Skeletal muscle tissue (tissue), 4 donors: ENCODE measurements around the gene KRTAP10-8. TPM values are rescaled to one million over a fixed set of nuclear protein-coding genes. Genes with fewer than 3 reads are reported as not detected.

ENCODE experiments used
- H3K27ac ChIP-seq: one replicate; pipeline ENCODE4 v1.7.0; 2013; ENCODE audit warnings: mild to moderate bottlenecking, low read depth, low read length, inconsistent platforms
- H3K27me3 ChIP-seq, 3 donors: one replicate each; pipeline ENCODE4 v1.7.0; 2013; ENCODE audit warnings: low read length in 3 of 3; ENCODE audit not compliant: control insufficient read depth in 3 of 3, insufficient read depth in 3 of 3
- H3K36me3 ChIP-seq, 3 donors: one replicate each; pipeline ENCODE4 v1.7.0; 2013; ENCODE audit warnings: low read length in 3 of 3; ENCODE audit not compliant: control insufficient read depth in 3 of 3, insufficient read depth in 3 of 3
- H3K4me1 ChIP-seq, 3 donors: one replicate each; pipeline ENCODE4 v1.7.0; 2013; ENCODE audit warnings: low read length in 3 of 3, mild to moderate bottlenecking in 3 of 3; ENCODE audit not compliant: control insufficient read depth in 3 of 3, insufficient read depth in 3 of 3
- H3K4me3 ChIP-seq, 3 donors: one replicate each; pipeline ENCODE4 v1.7.0; 2013; ENCODE audit warnings: low read length in 3 of 3
- H3K9ac ChIP-seq, 3 donors: one replicate each; pipeline ENCODE4 v1.7.0; 2013; ENCODE audit warnings: low read length in 3 of 3, mild to moderate bottlenecking in 3 of 3, moderate library complexity in 2 of 3, low read depth in 1 of 3
- H3K9me3 ChIP-seq, 3 donors: one replicate each; pipeline ENCODE4 v1.7.0; 2013; ENCODE audit warnings: low read length in 3 of 3; ENCODE audit not compliant: control insufficient read depth in 3 of 3
- total RNA-seq: library from RNA; depleted of rRNA; stranded (reverse); fragments of >200 nt; gene quantifications from one replicate; pipeline ENCODE4 v1.2.3, GENCODE V29; 2014
- donor health status: Osteomylitis.

KRTAP10-8 gene
- not detected for total RNA-seq

DNA sequence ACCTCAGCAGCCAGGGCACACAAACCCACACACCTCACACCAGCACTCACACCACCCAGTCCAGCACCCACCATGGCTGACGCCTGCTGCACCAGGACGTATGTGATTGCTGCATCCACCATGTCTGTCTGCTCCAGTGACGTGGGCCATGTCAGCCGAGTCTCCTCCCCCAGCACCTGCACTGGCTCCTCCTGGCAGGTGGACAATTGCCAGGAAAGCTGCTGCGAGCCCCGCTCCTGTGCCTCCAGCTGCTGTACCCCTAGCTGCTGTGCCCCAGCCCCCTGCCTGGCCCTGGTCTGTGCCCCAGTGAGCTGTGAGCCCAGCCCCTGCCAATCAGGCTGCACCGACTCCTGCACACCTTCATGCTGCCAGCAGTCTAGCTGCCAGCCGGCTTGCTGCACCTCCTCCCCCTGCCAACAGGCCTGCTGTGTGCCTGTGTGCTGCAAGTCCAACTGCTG is at the start of gene KRTAP10-8:
Gene KRTAP10-8 (plus strand): TSS at position 51 of the 458 bp plus-strand sequence. CDS start 22 bp downstream, at position 73.
- Histone ChIP-seq H3K27me3 (peaks cover 34 to 46% (median 40%) of the 10 kb centered on the region in 3 donors), H3K27ac (no peak within 1 kb of the TSS), H3K4me3 (no peak within 1 kb of the TSS), H3K4me1 (no peaks in the 10 kb centered on the region), H3K9me3 (peaks cover 2 to 7% (median 7%) of the 10 kb centered on the region in 3 donors), H3K36me3 (no peaks in the 10 kb centered on the region), H3K9ac (no peak within 1 kb of the TSS)

DNA sequence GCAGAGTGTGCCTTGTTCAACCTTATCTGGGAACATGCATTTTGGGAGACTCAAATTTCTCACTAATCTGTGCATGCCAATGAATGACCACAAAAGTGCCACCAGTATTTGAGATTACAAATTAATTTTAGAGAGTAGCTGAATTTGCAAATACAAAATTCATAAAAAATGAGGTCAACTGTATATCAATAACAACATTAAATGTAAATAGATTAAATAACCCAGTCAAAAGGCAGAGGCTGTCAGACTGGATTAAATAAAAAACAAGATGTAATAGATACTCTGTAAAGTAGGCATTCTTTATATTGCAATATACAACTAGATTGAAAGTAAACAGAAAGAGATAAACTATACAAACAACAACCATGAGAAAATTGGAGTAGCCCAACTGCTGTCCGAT is 47.8 kb upstream of the KRTAP10-8 start:
- peaks cover 0 to 3% (median 2%) of the 10 kb centered on the region in 3 donors for H3K9me3 ChIP-seq
- no peak overlapping the region for H3K9ac ChIP-seq
- H3K4me3 ChIP-seq = no peak overlapping the region
- no peak overlapping the region for H3K27ac ChIP-seq
- no peaks in the 10 kb centered on the region for H3K4me1 ChIP-seq
- peaks cover 4 to 19% (median 17%) of the 10 kb centered on the region in 3 donors for H3K27me3 ChIP-seq
- no peaks in the 10 kb centered on the region for H3K36me3 ChIP-seq

GRCh38 chr21:44564886-44565598 is 46.8 kb upstream of the KRTAP10-8 start:
- H3K9ac ChIP-seq = no peak overlapping the region
- H3K27ac ChIP-seq = no peak overlapping the region
- peaks cover 10 to 23% (median 22%) of the 10 kb centered on the region in 3 donors for H3K27me3 ChIP-seq
- no peak overlapping the region for H3K4me3 ChIP-seq
- no peaks in the 10 kb centered on the region for H3K36me3 ChIP-seq
- peaks cover 0 to 2% (median 0%) of the 10 kb centered on the region in 3 donors for H3K9me3 ChIP-seq
- H3K4me1 ChIP-seq = no peaks in the 10 kb centered on the region

DNA sequence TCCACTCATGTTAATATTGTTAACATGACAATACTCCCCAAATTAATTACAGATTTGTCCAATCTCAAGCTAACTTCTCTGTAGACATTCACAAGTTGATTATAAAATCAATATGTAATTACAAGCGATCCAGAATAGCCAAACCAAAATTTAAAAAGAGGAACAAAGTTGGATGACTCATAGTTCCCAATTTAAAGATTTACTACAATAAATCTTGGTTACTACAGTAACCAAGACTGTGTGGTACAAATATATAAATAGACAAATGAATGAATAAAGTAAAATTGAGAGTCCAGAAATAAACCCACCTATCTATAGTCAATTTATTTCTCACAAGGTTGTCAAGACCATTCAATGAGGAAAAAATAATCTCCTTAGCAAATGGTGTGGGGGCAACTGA is 45.5 kb upstream of the KRTAP10-8 start:
- Histone ChIP-seq H3K9me3 (peaks cover 0 to 3% (median 2%) of the 10 kb centered on the region in 3 donors), H3K27me3 (peaks cover 14 to 31% (median 25%) of the 10 kb centered on the region in 3 donors), H3K4me1 (no peaks in the 10 kb centered on the region), H3K4me3 (no peak overlapping the region), H3K27ac (no peak overlapping the region), H3K36me3 (no peaks in the 10 kb centered on the region), H3K9ac (no peak overlapping the region)

GRCh38 chr21:44567481-44568171 is 44.3 kb upstream of the KRTAP10-8 start:
- H3K9me3 ChIP-seq = peaks cover 0 to 4% (median 2%) of the 10 kb centered on the region in 3 donors
- H3K9ac ChIP-seq = no peak overlapping the region
- no peaks in the 10 kb centered on the region for H3K4me1 ChIP-seq
- peaks cover 14 to 44% (median 34%) of the 10 kb centered on the region in 3 donors for H3K27me3 ChIP-seq
- H3K4me3 ChIP-seq = no peak overlapping the region
- no peak overlapping the region for H3K27ac ChIP-seq
- no peaks in the 10 kb centered on the region for H3K36me3 ChIP-seq

- Histone ChIP-seq H3K4me1 (no peaks in the 10 kb centered on the region), H3K36me3 (no peaks in the 10 kb centered on the region), H3K9ac (no peak overlapping the region), H3K4me3 (no peak overlapping the region), H3K9me3 (peaks cover 0 to 4% (median 2%) of the 10 kb centered on the region in 3 donors), H3K27ac (no peak overlapping the region), H3K27me3 (peaks cover 17 to 49% (median 41%) of the 10 kb centered on the region in 3 donors)
Observed at GRCh38 chr21:44568261-44568660, 43.6 kb upstream of the KRTAP10-8 start.

- H3K9ac ChIP-seq = no peak overlapping the region
- peaks cover 18 to 50% (median 44%) of the 10 kb centered on the region in 3 donors for H3K27me3 ChIP-seq
- H3K27ac ChIP-seq = no peak overlapping the region
- no peaks in the 10 kb centered on the region for H3K4me1 ChIP-seq
- H3K9me3 ChIP-seq = peaks cover 0 to 4% (median 0%) of the 10 kb centered on the region in 3 donors
- H3K36me3 ChIP-seq = no peaks in the 10 kb centered on the region
- no peak overlapping the region for H3K4me3 ChIP-seq
Observed at GRCh38 chr21:44568667-44569556, 43.0 kb upstream of the KRTAP10-8 start.

GRCh38 chr21:44569861-44570517 is 41.9 kb upstream of the KRTAP10-8 start:
- Histone ChIP-seq H3K4me3 (no peak overlapping the region), H3K27ac (no peak overlapping the region), H3K27me3 (peaks cover 18 to 56% (median 52%) of the 10 kb centered on the region in 3 donors)

GRCh38 chr21:44571296-44571695 is 40.6 kb upstream of the KRTAP10-8 start:
- H3K9me3 ChIP-seq = peaks cover 0 to 4% (median 0%) of the 10 kb centered on the region in 3 donors
- H3K36me3 ChIP-seq = no peaks in the 10 kb centered on the region
- H3K27ac ChIP-seq = no peak overlapping the region
- H3K27me3 ChIP-seq = peaks cover 18 to 63% (median 58%) of the 10 kb centered on the region in 3 donors
- H3K4me1 ChIP-seq = no peaks in the 10 kb centered on the region
- no peak overlapping the region for H3K9ac ChIP-seq
- H3K4me3 ChIP-seq = no peak overlapping the region

More at GRCh38 chr21:44569861-44570517, 41.9 kb upstream of the KRTAP10-8 start:
- Histone ChIP-seq H3K4me1 (no peaks in the 10 kb centered on the region), H3K36me3 (no peaks in the 10 kb centered on the region), H3K9me3 (peaks cover 0 to 4% (median 0%) of the 10 kb centered on the region in 3 donors), H3K9ac (no peak overlapping the region)
